Activated CD4-positive, CD25-positive, alpha-beta regulatory T cell (primary cell): Measurements from ENCODE around the gene RPP25L.

Source experiments
- DNase-seq, 4 experiments: peaks; one replicate each; lab custom pipeline; 2025; lab: John Stamatoyannopoulos, UW

RPP25L gene

GRCh38 chr9:34611251-34611810, 566 bp downstream of the RPP25L start:
- DNase-seq = no peak

DNA sequence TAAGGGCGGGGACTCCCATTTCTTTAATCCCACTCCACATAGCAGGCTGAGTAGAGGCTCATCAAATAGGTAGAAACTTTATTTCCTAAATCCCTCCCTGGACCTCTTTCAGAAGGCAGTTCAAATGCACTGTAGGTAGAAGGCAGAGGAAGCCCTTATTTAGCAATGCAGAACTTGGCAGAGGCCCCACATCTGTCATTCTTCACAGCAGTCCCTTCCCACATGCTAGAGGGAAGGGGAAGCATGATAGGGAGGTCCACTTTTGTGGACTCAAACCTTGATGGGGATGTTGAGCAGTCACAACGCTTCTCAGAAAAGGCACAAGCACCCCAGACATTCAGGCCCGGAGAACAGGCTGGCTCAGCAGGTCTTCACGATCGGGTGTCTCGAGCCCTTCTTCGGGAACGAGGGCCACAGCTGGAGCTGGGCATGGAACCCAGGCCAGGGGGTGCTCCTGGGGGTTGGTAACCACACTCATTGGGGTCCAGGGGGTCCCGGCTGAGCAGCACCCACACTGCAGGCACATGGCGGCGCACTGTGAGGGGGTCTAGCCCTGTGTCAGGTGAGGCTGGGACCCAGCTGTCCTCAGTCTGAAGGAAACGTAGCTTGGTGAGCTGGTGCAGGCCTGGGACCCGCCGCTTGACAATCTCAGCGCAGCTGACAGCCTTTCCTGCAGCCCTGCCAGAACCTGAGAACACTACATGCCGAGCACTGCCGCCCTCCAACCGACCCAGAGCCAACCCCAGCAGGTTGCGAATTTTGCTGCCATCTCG, 1.3 kb downstream of the RPP25L start:
- DNase-seq = no peak

DNA sequence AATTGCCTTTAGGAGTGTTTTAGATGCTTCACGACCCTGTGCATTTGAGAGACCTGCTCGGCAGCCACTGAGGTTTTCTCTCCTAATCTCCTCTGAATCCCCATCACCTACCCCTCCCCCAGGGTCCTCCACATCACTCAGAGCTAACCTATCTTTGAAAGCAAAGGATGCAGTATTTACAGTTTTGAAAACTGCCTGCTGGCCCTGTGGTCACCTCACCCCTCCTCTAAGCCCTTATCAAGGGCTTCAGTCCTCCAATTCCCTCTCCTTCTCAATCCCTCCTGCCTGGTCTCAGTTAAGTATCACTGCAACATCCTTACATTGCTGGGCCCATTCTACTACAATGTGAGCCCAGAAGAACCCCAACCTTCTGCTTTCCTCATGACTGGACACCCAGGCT, 4.6 kb downstream of the RPP25L start:
- no peak for DNase-seq

DNA sequence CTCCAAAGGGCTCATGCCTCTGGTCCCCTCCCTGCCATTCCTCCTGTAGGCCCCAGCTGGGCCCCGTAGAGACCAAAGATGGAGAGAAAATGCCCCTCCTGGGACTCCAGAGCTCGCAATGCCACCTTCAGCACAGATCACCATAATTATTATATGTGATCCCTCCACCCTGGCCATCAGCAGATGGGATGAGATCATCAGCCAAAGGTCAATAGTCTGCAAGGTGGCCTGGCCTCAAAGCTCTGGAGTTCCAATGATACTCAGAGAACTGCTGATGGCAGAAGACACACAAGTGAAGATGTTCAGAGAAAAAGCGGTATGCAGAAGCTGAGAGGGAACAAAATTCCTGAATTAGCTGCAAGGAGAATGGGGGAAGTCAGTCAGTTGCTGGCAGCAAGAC, 5.0 kb downstream of the RPP25L start:
- DNase-seq = no peak

DNA sequence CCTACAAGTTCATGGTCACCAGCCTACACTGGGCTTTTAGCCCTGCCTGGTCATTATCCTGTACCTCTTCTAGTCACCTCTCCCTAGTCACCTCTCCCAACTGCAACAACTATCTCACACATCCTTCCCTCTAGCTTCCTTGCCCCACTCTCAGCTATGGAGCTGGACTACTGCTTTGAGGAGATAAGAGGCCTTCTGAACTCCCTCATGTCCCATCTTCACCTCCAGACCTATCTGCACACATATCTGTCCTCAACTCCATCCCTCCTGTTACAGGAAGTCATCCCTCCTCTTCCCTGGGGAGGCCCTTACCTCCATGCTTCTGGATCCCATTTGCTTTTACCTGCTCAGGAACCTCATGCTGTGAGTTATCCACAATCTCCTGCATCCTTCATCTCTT, 5.7 kb downstream of the RPP25L start:
- DNase-seq = no peak

DNA sequence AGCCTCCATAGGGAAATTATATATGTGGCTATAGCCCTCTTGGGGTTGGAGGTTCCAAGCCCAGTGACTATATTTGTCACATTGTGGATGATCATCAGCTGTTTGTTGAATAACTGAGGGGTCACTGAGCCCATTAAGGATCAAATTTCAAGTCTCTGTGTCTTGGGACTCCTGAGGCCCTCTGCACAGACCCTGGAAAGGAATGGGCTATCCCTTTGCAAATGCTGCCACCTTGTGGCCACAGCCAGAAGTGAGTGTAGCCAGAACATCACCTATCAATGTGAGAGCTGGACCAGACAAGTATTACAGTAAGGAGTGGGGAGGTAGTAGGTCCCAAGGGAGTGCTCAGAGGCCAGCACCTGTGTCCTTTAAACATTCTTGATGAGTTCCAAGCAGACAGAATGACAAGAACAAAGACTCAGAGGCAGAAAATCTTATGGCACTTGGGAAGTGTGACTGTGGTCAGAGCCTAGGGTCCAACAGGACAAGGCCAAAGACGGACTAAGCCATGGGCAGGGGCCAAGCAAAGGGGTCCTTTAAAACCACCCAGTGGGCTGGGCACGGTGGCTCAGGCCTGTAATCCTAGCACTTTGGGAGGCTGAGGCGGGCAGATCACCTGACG, 8.2 kb downstream of the RPP25L start:
- DNase-seq = peak; percentile 42 to 84 (median 62)

GRCh38 chr9:34601937-34602573, 9.8 kb downstream of the RPP25L start:
- no peak for DNase-seq

- DNase-seq = no peak
Measured at GRCh38 chr9:34600908-34601307, 11.0 kb downstream of the RPP25L start.

- no peak for DNase-seq
Measured at GRCh38 chr9:34599546-34599945, 12.4 kb downstream of the RPP25L start.

- DNase-seq = no peak
Measured at GRCh38 chr9:34594177-34594576, 17.7 kb downstream of the RPP25L start.

GRCh38 chr9:34592895-34593601, 18.8 kb downstream of the RPP25L start:
- no peak for DNase-seq

DNA sequence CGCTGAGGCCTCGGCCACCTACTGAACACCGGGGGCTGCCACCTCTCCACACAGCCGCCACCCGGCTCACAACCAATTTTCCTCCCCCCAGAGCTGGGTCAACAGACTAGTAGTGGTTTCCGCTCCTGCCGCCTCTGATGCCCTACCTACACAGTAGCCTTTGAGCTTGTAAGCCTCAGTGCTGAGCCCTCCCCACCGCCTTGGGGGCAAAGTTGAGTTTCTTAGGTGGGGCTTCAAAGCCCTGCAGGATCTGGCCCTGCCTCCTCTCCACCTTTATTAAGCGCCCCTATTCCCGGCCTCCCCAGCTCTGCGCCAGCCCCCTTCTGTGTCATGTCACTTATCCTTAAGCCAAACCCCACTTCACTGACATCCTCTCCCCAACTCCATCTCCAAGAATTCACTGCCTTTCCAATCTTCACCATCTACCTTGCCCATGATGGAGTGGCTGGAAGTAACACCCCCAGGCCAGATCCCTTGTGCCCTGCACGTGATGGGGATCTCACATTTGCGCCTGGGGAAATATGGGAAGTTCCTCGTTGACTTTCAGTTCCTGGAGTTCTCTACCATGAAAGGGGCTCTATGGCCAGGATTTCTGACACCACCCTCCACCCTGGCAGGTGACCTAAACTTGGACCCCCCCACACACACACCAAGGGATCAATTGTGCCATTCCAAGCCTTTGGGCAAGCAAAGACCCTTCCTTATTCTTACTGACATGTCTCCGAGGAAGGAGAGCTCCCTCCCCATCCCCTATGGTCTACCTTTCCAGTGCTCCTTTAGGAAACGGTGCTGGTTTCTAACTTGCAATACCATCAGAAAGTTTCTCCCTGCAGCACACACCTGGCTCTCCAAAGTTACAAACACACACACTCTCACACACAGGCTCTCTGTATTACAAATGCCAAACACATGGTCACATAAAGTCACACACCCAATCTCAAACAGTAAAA, 19.7 kb downstream of the RPP25L start:
- no peak for DNase-seq

- DNase-seq = peak; percentile 55 to 69 (median 62)
Measured at GRCh38 chr9:34591248-34591916, 20.5 kb downstream of the RPP25L start.

- DNase-seq = no peak
Measured at GRCh38 chr9:34590381-34591247, 21.3 kb downstream of the RPP25L start.

DNA sequence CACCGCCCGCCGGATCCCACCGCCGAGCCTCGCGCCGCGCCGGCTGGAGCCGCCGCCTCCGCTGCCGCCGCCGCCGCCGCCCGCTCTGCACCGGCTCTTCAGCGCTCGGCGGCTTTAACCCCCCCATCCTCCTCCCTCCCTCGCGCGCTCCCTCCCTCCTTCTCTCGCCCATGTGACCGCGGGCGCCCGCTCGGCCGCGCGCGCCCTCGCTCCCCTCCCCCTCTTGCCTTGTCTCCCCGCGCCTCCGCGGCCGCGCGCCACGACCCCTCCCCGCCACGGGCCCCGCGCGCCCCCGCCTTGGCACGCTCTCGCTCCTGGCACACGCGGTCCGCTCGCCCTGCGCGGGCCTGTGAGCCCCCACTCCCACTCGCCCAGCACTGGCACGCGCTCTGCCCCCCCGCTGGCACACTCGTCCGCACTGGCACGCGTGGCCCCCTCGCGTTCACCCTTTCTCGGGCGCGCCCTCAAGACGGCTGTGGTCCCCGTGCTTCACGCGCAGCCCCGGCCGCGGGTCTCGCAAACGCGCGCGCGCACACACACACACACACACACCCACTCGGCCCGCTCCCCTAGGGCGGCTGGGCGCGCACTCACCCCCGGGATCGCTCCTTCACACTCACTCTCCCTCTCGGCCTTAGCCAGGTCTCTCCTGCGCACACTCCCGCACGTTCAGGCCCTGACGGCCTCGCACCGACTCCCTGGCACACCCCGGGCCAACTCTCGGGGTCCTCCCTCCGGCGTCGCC, 22.1 kb downstream of the RPP25L start, which contains the start of gene CNTFR:
Gene CNTFR (minus strand): TSS at position 89 of the 745 bp plus-strand sequence. CDS start 20,743 bp downstream, outside the sequence.
- DNase-seq = no peak

DNA sequence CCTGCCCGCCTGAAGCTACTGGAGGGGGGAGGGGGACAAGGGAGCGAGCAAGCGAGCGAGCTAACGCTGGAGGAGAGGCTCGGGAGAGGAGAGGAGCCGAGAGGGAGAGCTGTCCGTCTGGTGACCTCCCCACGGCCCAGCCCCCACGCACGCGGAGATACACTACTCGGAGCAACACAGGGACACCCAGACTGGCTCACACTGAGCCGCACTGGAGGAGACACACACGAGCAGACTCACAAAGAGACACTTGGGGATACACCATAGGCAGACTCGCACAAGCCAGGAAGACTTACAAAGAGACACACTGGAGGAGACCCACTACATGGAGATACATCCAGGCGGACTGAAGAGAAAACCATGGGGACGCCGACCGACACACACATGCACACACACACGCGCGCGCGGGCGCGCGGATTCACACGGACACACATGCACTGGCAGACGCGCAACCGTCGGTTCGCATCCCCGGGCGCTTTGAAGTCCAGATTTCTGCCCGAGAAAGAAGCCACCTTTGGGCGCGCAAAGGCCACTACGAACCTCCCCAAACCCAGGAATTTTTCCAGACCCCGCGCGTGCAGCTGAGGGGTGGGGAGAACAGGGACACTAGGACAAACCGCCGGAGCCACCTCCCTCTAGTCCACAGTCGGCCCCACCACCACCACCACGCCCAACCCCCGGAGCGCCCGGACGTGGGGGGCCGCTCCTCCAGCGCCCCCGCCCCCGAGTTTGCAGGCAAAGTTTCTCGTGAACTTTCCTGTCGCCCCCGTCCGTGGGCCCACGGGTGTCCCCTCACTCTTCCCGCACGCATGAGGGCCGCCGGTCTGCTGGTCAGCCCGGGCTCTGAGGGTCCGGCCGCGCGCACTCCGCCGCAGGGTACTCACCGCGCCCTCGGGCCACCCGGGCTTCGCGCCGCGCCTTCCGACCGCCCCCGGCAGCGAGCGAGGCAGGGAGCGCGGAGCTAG, 22.9 kb downstream of the RPP25L start:
- no peak for DNase-seq

- no peak for DNase-seq
Measured at GRCh38 chr9:34587271-34587670, 24.6 kb downstream of the RPP25L start.
